Calu3 (cell line): ENCODE data around the gene SGO1. TPM values are rescaled to one million over a fixed set of nuclear protein-coding genes. Genes with fewer than 3 reads are reported as not detected.

Experiments used
- BruUV-seq: library from RNA; stranded (reverse); fragments of 400-500 nt; replicated peaks from 2 replicates; lab custom pipeline; 2021; lab: Mats Ljungman, UMichigan
- CTCF ChIA-PET: fragments of 300-600 bp; sonication (Branson Sonifier 250); formaldehyde crosslinking; loops from one replicate; lab custom pipeline; 2022; ENCODE audit warnings: antibody characterized with exemption; lab: Charles Lee
- DNase-seq: peaks from one replicate; pipeline ENCODE4 v3.0.0; 2022
- H3K27ac Mint-ChIP-seq: one replicate; pipeline ENCODE4 v1.8.0; 2022; ENCODE audit warnings: mixed read lengths; ENCODE audit not compliant: unreplicated experiment
- H3K27me3 Mint-ChIP-seq: one replicate; pipeline ENCODE4 v1.8.0; 2022; ENCODE audit warnings: mixed read lengths; ENCODE audit not compliant: unreplicated experiment
- H3K36me3 Mint-ChIP-seq: one replicate; pipeline ENCODE4 v1.8.0; 2022; ENCODE audit warnings: mild to moderate bottlenecking, moderate library complexity, mixed read lengths; ENCODE audit not compliant: insufficient read depth, unreplicated experiment
- H3K4me1 Mint-ChIP-seq: one replicate; pipeline ENCODE4 v1.8.0; 2022; ENCODE audit warnings: mild to moderate bottlenecking, low read depth, mixed read lengths; ENCODE audit not compliant: unreplicated experiment
- H3K4me3 Mint-ChIP-seq: one replicate; pipeline ENCODE4 v1.8.0; 2022; ENCODE audit warnings: mild to moderate bottlenecking, low read depth, moderate library complexity, mixed read lengths; ENCODE audit not compliant: unreplicated experiment
- H3K9me3 Mint-ChIP-seq: one replicate; pipeline ENCODE4 v1.8.0; 2022; ENCODE audit warnings: low read depth, mixed read lengths; ENCODE audit not compliant: unreplicated experiment
- intact Hi-C: fragments of 100-400 bp; cut with micrococcal nuclease; formaldehyde crosslinking; loops from one replicate; pipeline ENCODE4 v1.10.0; 2022; ENCODE audit not compliant: unreplicated experiment
- total RNA-seq: library from RNA; stranded (reverse); gene quantifications from 2 replicates; pipeline ENCODE4 v1.2.3, GENCODE V29; 2022
- TF ChIP-seq, protein P1 (sequence below): fragments of 200-600 bp; IDR thresholded peaks from one replicate; pipeline ENCODE4 v1.8.0; 2022; ENCODE audit warnings: antibody characterized with exemption; ENCODE audit not compliant: unreplicated experiment

SGO1 gene
- total RNA-seq, 1 experiment from 2014 or later = 30.2 TPM

DNA sequence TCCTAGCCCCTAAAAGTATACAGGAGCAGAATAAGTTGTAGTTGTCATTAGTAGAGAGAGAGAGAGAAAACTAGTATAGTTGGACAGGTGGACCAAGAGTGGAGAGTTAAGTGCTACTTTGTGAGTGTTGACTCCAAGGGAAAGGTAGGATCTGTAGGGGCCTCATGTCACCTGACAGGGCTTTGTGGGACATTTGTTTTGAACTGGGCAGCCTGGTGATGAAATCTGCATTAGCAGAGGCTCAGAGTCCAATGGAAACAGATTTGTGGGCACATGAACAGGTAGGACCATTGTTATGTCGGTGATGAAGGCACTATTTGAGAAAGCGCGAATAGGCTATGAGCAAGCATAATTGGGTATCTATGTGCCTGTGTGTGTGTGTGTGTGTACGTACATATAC, 43.5 kb downstream of the SGO1 start:
- no TSS peak for BruUV-seq
- no peaks in the 10 kb centered on the region for H3K4me1 Mint-ChIP-seq

GRCh38 chr3:20141851-20142250, 44.2 kb downstream of the SGO1 start:
- no peaks in the 10 kb centered on the region for H3K36me3 Mint-ChIP-seq
- TF ChIP-seq, protein P1, sequence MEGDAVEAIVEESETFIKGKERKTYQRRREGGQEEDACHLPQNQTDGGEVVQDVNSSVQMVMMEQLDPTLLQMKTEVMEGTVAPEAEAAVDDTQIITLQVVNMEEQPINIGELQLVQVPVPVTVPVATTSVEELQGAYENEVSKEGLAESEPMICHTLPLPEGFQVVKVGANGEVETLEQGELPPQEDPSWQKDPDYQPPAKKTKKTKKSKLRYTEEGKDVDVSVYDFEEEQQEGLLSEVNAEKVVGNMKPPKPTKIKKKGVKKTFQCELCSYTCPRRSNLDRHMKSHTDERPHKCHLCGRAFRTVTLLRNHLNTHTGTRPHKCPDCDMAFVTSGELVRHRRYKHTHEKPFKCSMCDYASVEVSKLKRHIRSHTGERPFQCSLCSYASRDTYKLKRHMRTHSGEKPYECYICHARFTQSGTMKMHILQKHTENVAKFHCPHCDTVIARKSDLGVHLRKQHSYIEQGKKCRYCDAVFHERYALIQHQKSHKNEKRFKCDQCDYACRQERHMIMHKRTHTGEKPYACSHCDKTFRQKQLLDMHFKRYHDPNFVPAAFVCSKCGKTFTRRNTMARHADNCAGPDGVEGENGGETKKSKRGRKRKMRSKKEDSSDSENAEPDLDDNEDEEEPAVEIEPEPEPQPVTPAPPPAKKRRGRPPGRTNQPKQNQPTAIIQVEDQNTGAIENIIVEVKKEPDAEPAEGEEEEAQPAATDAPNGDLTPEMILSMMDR = no peak
- no peak overlapping the region for H3K4me3 Mint-ChIP-seq
- CTCF ChIA-PET = interaction anchor here (0.7 kb wide), 2 partner anchors 90 to 1060 kb away, joined by 4 to 5 read pairs; no protein-coding TSS in a partner anchor
- H3K4me1 Mint-ChIP-seq = no peaks in the 10 kb centered on the region
- DNase-seq = no peak
- H3K27ac Mint-ChIP-seq = no peak overlapping the region
- no peaks in the 10 kb centered on the region for H3K9me3 Mint-ChIP-seq
- intact Hi-C loops = no loop called here
- BruUV-seq = no TSS peak
- H3K27me3 Mint-ChIP-seq = no peaks in the 10 kb centered on the region

More for the DNA sequence above, 43.5 kb downstream of the SGO1 start:
- no peaks in the 10 kb centered on the region for H3K9me3 Mint-ChIP-seq
- H3K4me3 Mint-ChIP-seq = no peak overlapping the region
- H3K27me3 Mint-ChIP-seq = no peaks in the 10 kb centered on the region
- H3K36me3 Mint-ChIP-seq = no peaks in the 10 kb centered on the region
- CTCF ChIA-PET = no interaction called here
- DNase-seq = no peak
- TF ChIP-seq, protein P1 = no peak
- no peak overlapping the region for H3K27ac Mint-ChIP-seq
- intact Hi-C loops = no loop called here

- Mint-ChIP-seq H3K27ac (no peak overlapping the region), H3K4me3 (no peak overlapping the region), H3K36me3 (no peaks in the 10 kb centered on the region), H3K4me1 (no peaks in the 10 kb centered on the region), H3K27me3 (no peaks in the 10 kb centered on the region), H3K9me3 (no peaks in the 10 kb centered on the region)
- TF ChIP-seq, protein P1 = no peak
- CTCF ChIA-PET = interaction anchor here (0.7 kb wide), 1 partner anchor 1059 kb away, joined by 4 read pairs; no protein-coding TSS in a partner anchor
- no TSS peak for BruUV-seq
- intact Hi-C loops = no loop called here
- DNase-seq = no peak
These were observed 44.7 kb downstream of the SGO1 start for GRCh38 chr3:20141316-20141715.

- BruUV-seq = no TSS peak
- Mint-ChIP-seq H3K27me3 (no peaks in the 10 kb centered on the region), H3K36me3 (no peaks in the 10 kb centered on the region), H3K27ac (no peak overlapping the region), H3K4me3 (no peak overlapping the region), H3K9me3 (no peaks in the 10 kb centered on the region), H3K4me1 (no peaks in the 10 kb centered on the region)
- intact Hi-C loops = loop anchor here (1.0 kb wide), 1 partner anchor 25 kb away; no protein-coding TSS in a partner anchor
- TF ChIP-seq, protein P1 = no peak
- CTCF ChIA-PET = interaction anchor here (0.6 kb wide), 1 partner anchor 255 kb away, joined by 4 read pairs; no protein-coding TSS in a partner anchor
- DNase-seq = no peak
These were observed 45.1 kb downstream of the SGO1 start for GRCh38 chr3:20140881-20141280.
